Endodermal cell (in vitro differentiated cells): Measurements from ENCODE around the gene CCDC184. TPM values are rescaled to one million over a fixed set of nuclear protein-coding genes. Genes with fewer than 3 reads are reported as not detected.
A peak's percentile ranks its signal among the peaks of the same experiment; 100 is the strongest.

Experiments
- DNase-seq: peaks from one replicate; pipeline ENCODE4 v3.0.0-alpha.2; 2017
- H3K27ac ChIP-seq: 2 replicates; pipeline ENCODE4 v1.5.1; 2013; ENCODE audit warnings: mild to moderate bottlenecking, low read depth, low read length, moderate library complexity
- H3K27me3 ChIP-seq: 2 replicates; pipeline ENCODE4 v1.6.1; 2013; ENCODE audit warnings: mild to moderate bottlenecking, low read length, moderate library complexity; ENCODE audit not compliant: insufficient read depth, control insufficient read depth, poor library complexity, severe bottlenecking
- H3K36me3 ChIP-seq: 2 replicates; pipeline ENCODE4 v1.7.0; 2013; ENCODE audit warnings: mild to moderate bottlenecking, low read length, moderate library complexity; ENCODE audit not compliant: control insufficient read depth, insufficient read depth
- H3K4me1 ChIP-seq: one replicate; pipeline ENCODE4 v1.7.0; 2013; ENCODE audit warnings: low read length; ENCODE audit not compliant: control insufficient read depth, insufficient read depth
- H3K4me3 ChIP-seq: 2 replicates; pipeline ENCODE4 v1.5.1; 2013; ENCODE audit warnings: mild to moderate bottlenecking, low read length, moderate library complexity
- H3K9ac ChIP-seq: 2 replicates; pipeline ENCODE4 v1.6.1; 2013; ENCODE audit warnings: mild to moderate bottlenecking, low read length, moderate library complexity; ENCODE audit not compliant: poor library complexity, severe bottlenecking; ENCODE audit errors: extremely low read depth
- H3K9me3 ChIP-seq: 2 replicates; pipeline ENCODE4 v1.6.1; 2013; ENCODE audit warnings: mild to moderate bottlenecking, low read length, moderate library complexity; ENCODE audit not compliant: control insufficient read depth
- H3K27ac Mint-ChIP-seq: 2 replicates; pipeline ENCODE4 v1.8.0; 2020; ENCODE audit warnings: mixed read lengths
- H3K27me3 Mint-ChIP-seq: 2 replicates; pipeline ENCODE4 v1.8.0; 2021; ENCODE audit warnings: mild to moderate bottlenecking, mixed read lengths; ENCODE audit not compliant: insufficient read depth
- H3K36me3 Mint-ChIP-seq: 2 replicates; pipeline ENCODE4 v1.8.0; 2020; ENCODE audit warnings: low read depth, mixed read lengths
- H3K4me1 Mint-ChIP-seq: 2 replicates; pipeline ENCODE4 v1.8.0; 2020; ENCODE audit warnings: mixed read lengths
- H3K4me3 Mint-ChIP-seq: 2 replicates; pipeline ENCODE4 v1.8.0; 2020; ENCODE audit warnings: mild to moderate bottlenecking, moderate library complexity, mixed read lengths
- H3K9me3 Mint-ChIP-seq: 2 replicates; pipeline ENCODE4 v1.8.0; 2020; ENCODE audit warnings: mild to moderate bottlenecking, mixed read lengths
- CTCF ChIP-seq: fragments of 200-600 bp; sonication (generic); conservative IDR thresholded peaks from 2 replicates; pipeline ENCODE4 v1.5.0; 2021; ENCODE audit warnings: antibody characterized with exemption, mild to moderate bottlenecking
- WGBS, 2 experiments: methylation state at CpG; one replicate each; pipeline versions ENCODE4 v1.1.5 to v1.1.7; 2013; ENCODE audit warnings: missing lambda C conversion rate in 2 of 2, mixed read lengths in 1 of 2; ENCODE audit not compliant: insufficient coverage in 1 of 2, insufficient read length in 1 of 2; 5-methylcytosine and 5-hydroxymethylcytosine counted together
- total RNA-seq, 2 donors: library from RNA; stranded (reverse); fragmentation: NEBNext Ultra II Directional in 1 of 2; extraction: Animal tissue kit (Norgen Biotek cat#: 25700) in 1 of 2; gene quantifications; 2 replicates in 1 of 2; 3 replicates in 1 of 2; pipeline ENCODE4 v1.2.1, GENCODE V29; 2021

CCDC184 gene
- total RNA-seq, 2 donors from 2014 or later: not detected

- Mint-ChIP-seq H3K9me3 (peaks cover 5% of the 10 kb centered on the region), H3K27ac (peak overlapping the region; percentile 94), H3K4me1 (peaks cover 16% of the 10 kb centered on the region), H3K36me3 (no peaks in the 10 kb centered on the region), H3K27me3 (peaks cover 88% of the 10 kb centered on the region), H3K4me3 (peak overlapping the region; percentile 77)
- no peaks in the 10 kb centered on the region for H3K4me1 ChIP-seq
- no peak for DNase-seq
- H3K9ac ChIP-seq: peak overlapping the region; percentile 92
- WGBS, 2 experiments: 28 to 47% methylated on average over 10 to 26 of the region's 26 CpGs
- H3K27me3 ChIP-seq: peaks cover 68% of the 10 kb centered on the region
- peak overlapping the region; percentile 69 for H3K27ac ChIP-seq
- no peaks in the 10 kb centered on the region for H3K36me3 ChIP-seq
- no peaks in the 10 kb centered on the region for H3K9me3 ChIP-seq
- no peak for TF ChIP-seq CTCF
- H3K4me3 ChIP-seq: peak overlapping the region; percentile 92
Measured at GRCh38 chr12:48198672-48198971, 15.2 kb downstream of the CCDC184 start.

- Mint-ChIP-seq H3K4me1 (peaks cover 16% of the 10 kb centered on the region), H3K27ac (peak overlapping the region; percentile 94), H3K36me3 (no peaks in the 10 kb centered on the region), H3K4me3 (peak overlapping the region; percentile 77), H3K27me3 (peaks cover 88% of the 10 kb centered on the region), H3K9me3 (peaks cover 7% of the 10 kb centered on the region)
- Histone ChIP-seq H3K9ac (peak overlapping the region; percentile 92), H3K4me1 (no peaks in the 10 kb centered on the region), H3K4me3 (peak overlapping the region; percentile 92), H3K27ac (no peak overlapping the region), H3K27me3 (peaks cover 68% of the 10 kb centered on the region), H3K36me3 (no peaks in the 10 kb centered on the region), H3K9me3 (no peaks in the 10 kb centered on the region)
- DNase-seq: no peak
- 80 to 92% methylated on average over 5 to 10 of the region's 10 CpGs for WGBS, 2 experiments
- TF ChIP-seq CTCF: no peak
Measured at GRCh38 chr12:48198985-48199384, 15.5 kb downstream of the CCDC184 start.

DNA sequence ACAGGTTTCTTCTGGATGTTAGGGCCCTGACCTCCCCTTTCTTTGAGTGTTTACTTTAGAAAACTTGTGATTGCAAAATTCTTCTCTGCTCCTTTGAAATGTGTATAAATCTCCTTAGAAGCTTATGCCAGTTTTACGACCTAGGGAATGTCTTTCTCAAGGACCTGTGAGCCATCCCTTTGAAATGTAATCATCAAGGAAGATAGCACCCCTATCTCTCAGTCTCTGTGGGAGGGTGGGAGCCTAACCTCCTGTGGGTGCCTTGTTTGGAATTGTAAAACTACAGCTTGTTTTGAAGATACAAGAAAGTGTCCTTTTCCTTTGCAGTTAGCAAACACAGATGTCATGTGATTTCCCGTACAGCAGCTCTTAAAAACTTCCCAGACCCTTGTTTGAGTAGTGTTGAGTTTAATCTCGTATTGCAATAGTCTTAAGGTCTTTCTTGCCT is 16.4 kb downstream of the CCDC184 start:
- peaks cover 16% of the 10 kb centered on the region for H3K4me1 Mint-ChIP-seq
- H3K36me3 Mint-ChIP-seq: no peaks in the 10 kb centered on the region
- DNase-seq: peak; percentile 85
- no peak for TF ChIP-seq CTCF
- peaks cover 88% of the 10 kb centered on the region for H3K27me3 Mint-ChIP-seq
- Histone ChIP-seq H3K9me3 (no peaks in the 10 kb centered on the region), H3K4me1 (no peaks in the 10 kb centered on the region), H3K4me3 (peak overlapping the region; percentile 92), H3K27me3 (peaks cover 66% of the 10 kb centered on the region), H3K27ac (no peak overlapping the region), H3K36me3 (no peaks in the 10 kb centered on the region), H3K9ac (no peak overlapping the region)
- peaks cover 13% of the 10 kb centered on the region for H3K9me3 Mint-ChIP-seq
- no peak overlapping the region for H3K27ac Mint-ChIP-seq
- peak overlapping the region; percentile 77 for H3K4me3 Mint-ChIP-seq
- WGBS, 2 experiments: 43 to 52% methylated on average over 3 of the region's 3 CpGs
